Suprapubic skin (tissue), 4 donors: ENCODE data around the gene RFPL1. TPM values are rescaled to one million over a fixed set of nuclear protein-coding genes. Genes with fewer than 3 reads are reported as not detected.
"Not testable (repeated sequence)": the region's sequence is repeated elsewhere in the genome, so short reads cannot be mapped to it uniquely, and the experiment has no call there.

Source experiments
- DNase-seq, 2 donors: peaks; one replicate each; pipeline ENCODE4 v3.0.0-alpha.2; 2019; ENCODE audit warnings: low spot score in 2 of 2
- H3K27ac ChIP-seq: fragments of 200-600 bp; sonication (generic); one replicate; pipeline ENCODE4 v1.5.1; 2019
- H3K27me3 ChIP-seq: fragments of 200-600 bp; sonication (generic); one replicate; pipeline ENCODE4 v1.5.1; 2019
- H3K36me3 ChIP-seq: fragments of 200-600 bp; sonication (generic); one replicate; pipeline ENCODE4 v1.5.1; 2019
- H3K4me1 ChIP-seq: fragments of 200-600 bp; sonication (generic); one replicate; pipeline ENCODE4 v1.5.1; 2019
- H3K4me3 ChIP-seq: fragments of 200-600 bp; sonication (generic); one replicate; pipeline ENCODE4 v1.5.1; 2019; ENCODE audit warnings: mild to moderate bottlenecking
- H3K9me3 ChIP-seq: fragments of 200-600 bp; sonication (generic); one replicate; pipeline ENCODE4 v1.5.1; 2019
- CTCF ChIP-seq, 2 donors: fragments of 200-600 bp in 1 of 2; fragments of 450-650 bp in 1 of 2; sonication (generic) in 1 of 2; IDR thresholded peaks; one replicate each; pipeline ENCODE4 v1.5.1; 2016 to 2019; ENCODE audit warnings: antibody characterized with exemption in 2 of 2, mild to moderate bottlenecking in 1 of 2, moderate library complexity in 1 of 2
- EP300 ChIP-seq: sonication (generic); formaldehyde crosslinking; IDR thresholded peaks from one replicate; pipeline ENCODE4 v1.6.1; 2017; ENCODE audit warnings: antibody characterized with exemption
- POLR2A ChIP-seq, 2 donors: fragments of 450-650 bp; IDR thresholded peaks; one replicate each; pipeline ENCODE4 v1.6.1; 2017; ENCODE audit warnings: antibody characterized with exemption in 2 of 2, mild to moderate bottlenecking in 2 of 2, moderate library complexity in 2 of 2
- POLR2AphosphoS5 ChIP-seq, 3 donors: sonication (generic); formaldehyde crosslinking; IDR thresholded peaks; one replicate each; pipeline ENCODE4 v1.6.1; 2017; ENCODE audit warnings: antibody characterized with exemption in 3 of 3
- WGBS: methylation state at CpG from one replicate; pipeline ENCODE4 v1.1.5; 2018; 5-methylcytosine and 5-hydroxymethylcytosine counted together
- total RNA-seq, 4 donors: library from RNA; depleted of rRNA; stranded (reverse); fragments of >200 nt; gene quantifications; one replicate each; pipeline ENCODE4 v1.1.0, GENCODE V29; 2016

RFPL1 gene
- total RNA-seq, 4 donors from 2014 or later, result 0.64 TPM; not detected in 3

GRCh38 chr22:29412772-29413171 lies 25.6 kb upstream of the RFPL1 start:
- H3K4me1 ChIP-seq, H3K27ac ChIP-seq, H3K36me3 ChIP-seq, DNase-seq, H3K4me3 ChIP-seq, H3K27me3 ChIP-seq, H3K9me3 ChIP-seq: not testable (repeated sequence)
- WGBS, result 57% methylated on average over 4 of the region's 4 CpGs
- TF ChIP-seq CTCF (IDR thresholded peaks at IDR 0.05), result peak in 1 of 2 donors; percentile 9

- not testable (repeated sequence) for H3K36me3 ChIP-seq, H3K9me3 ChIP-seq, H3K4me1 ChIP-seq, H3K27me3 ChIP-seq, H3K27ac ChIP-seq, DNase-seq
- WGBS, result 42% methylated on average over 22 of the region's 23 CpGs
- peak overlapping the region; percentile 43 for H3K4me3 ChIP-seq
Measured at GRCh38 chr22:29414951-29415591, 23.3 kb upstream of the RFPL1 start.

- not testable (repeated sequence) for H3K27me3 ChIP-seq, DNase-seq, H3K9me3 ChIP-seq, H3K36me3 ChIP-seq, H3K27ac ChIP-seq, H3K4me1 ChIP-seq, H3K4me3 ChIP-seq
- 74% methylated on average over 5 of the region's 5 CpGs for WGBS
Measured at GRCh38 chr22:29418704-29419103, 19.7 kb upstream of the RFPL1 start.

DNA sequence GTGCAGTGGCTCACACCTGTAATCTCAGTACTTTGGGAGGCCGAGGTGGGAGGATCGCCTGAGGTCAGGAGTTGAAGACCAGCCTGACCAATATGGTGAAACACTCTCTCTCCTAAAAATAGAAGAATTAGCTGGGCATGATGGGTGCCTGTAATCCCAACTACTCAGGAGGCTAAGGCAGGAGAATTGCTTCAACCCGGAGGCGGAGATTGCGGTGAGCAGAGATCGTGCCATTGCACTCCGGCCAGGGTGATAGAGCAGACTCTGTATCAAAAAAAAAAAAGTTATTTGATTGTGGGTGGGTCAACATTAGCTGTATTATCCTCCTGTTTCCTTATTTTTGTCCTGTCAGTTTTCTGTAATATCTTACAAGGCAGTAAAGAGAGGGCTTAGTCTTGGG lies 11.9 kb upstream of the RFPL1 start:
- TF ChIP-seq CTCF (IDR thresholded peaks at IDR 0.05), result no peak
- no peak for TF ChIP-seq POLR2AphosphoS5 (IDR thresholded peaks at IDR 0.05)
- TF ChIP-seq EP300, result no peak
- TF ChIP-seq POLR2A (IDR thresholded peaks at IDR 0.05), result no peak
- H3K36me3 ChIP-seq, result no peaks in the 10 kb centered on the region
- H3K4me3 ChIP-seq, result no peak overlapping the region
- H3K27ac ChIP-seq, result no peak overlapping the region
- DNase-seq, result no peak
- H3K9me3 ChIP-seq, result no peaks in the 10 kb centered on the region
- H3K27me3 ChIP-seq, result peaks cover 6% of the 10 kb centered on the region
- no peaks in the 10 kb centered on the region for H3K4me1 ChIP-seq
- WGBS, result 90% methylated on average over 7 of the region's 7 CpGs

GRCh38 chr22:29427176-29427760 lies 11.1 kb upstream of the RFPL1 start:
- Histone ChIP-seq H3K36me3 (no peaks in the 10 kb centered on the region), H3K27me3 (peaks cover 12% of the 10 kb centered on the region), H3K27ac (no peak overlapping the region), H3K4me1 (no peaks in the 10 kb centered on the region), H3K9me3 (no peaks in the 10 kb centered on the region), H3K4me3 (no peak overlapping the region)
- no peak for DNase-seq
- 79% methylated on average over 2 of the region's 2 CpGs for WGBS
- TF ChIP-seq POLR2A (IDR thresholded peaks at IDR 0.05) (no peak), CTCF (IDR thresholded peaks at IDR 0.05) (no peak), POLR2AphosphoS5 (IDR thresholded peaks at IDR 0.05) (no peak), EP300 (no peak)

DNA sequence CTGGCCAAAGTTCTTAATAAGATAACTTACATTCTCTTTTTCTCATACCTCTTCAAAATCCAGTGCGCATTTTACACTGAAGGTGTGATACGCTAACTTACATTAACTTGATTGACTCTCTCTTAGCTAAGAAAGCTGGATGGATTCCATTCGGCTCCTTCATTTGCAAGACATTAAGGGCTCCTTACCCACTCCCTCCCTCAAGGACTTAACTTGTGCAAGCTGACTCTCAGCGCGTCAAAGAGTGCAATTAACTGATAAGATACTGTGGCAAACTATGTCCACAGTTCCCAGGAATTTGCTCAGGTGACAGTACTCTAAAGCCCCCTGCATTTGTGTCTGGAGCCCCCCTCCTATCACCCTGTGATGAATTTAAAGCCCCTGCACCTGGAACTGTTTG lies 6.4 kb upstream of the RFPL1 start:
- peaks cover 21% of the 10 kb centered on the region for H3K27me3 ChIP-seq
- TF ChIP-seq POLR2AphosphoS5 (IDR thresholded peaks at IDR 0.05) (no peak), POLR2A (IDR thresholded peaks at IDR 0.05) (no peak), EP300 (no peak), CTCF (IDR thresholded peaks at IDR 0.05) (no peak)
- 48% methylated on average over 5 of the region's 5 CpGs for WGBS

More for the DNA sequence above, 6.4 kb upstream of the RFPL1 start:
- no peaks in the 10 kb centered on the region for H3K4me1 ChIP-seq
- no peak overlapping the region for H3K27ac ChIP-seq
- H3K36me3 ChIP-seq, result no peaks in the 10 kb centered on the region
- H3K4me3 ChIP-seq, result no peak overlapping the region
- no peak for DNase-seq
- H3K9me3 ChIP-seq, result no peaks in the 10 kb centered on the region
